K562 (cell line): ENCODE measurements around the gene CDCA5. TPM values are rescaled to one million over a fixed set of nuclear protein-coding genes. Genes with fewer than 3 reads are reported as not detected.

Source experiments
- ATAC-seq: fragments of 200-7000 bp; cut with Tn5 transposase; 3 replicates; pipeline ENCODE4 v1.9.1; 2020; ENCODE audit warnings: moderate library complexity
- BruUV-seq: library from RNA; stranded (reverse); fragments of 400-500 nt; replicated peaks from 2 replicates; lab custom pipeline; 2021; lab: Mats Ljungman, UMichigan
- CTCF ChIA-PET: fragments of 300-600 bp; formaldehyde crosslinking; extraction: SDS; loops from one replicate; lab custom pipeline; 2021; ENCODE audit warnings: low intra/inter-chr PET ratio; lab: Yijun Ruan, JAX
- POLR2A ChIA-PET: fragments of 300-600, 350-650 bp; sonication (Branson Sonifier 250); formaldehyde crosslinking; extraction: SDS; loops from one replicate; lab custom pipeline; 2021; ENCODE audit warnings: antibody characterized with exemption, inconsistent platforms; lab: Yijun Ruan, JAX
- DNase-seq, 4 experiments: peaks; one replicate each; pipeline versions ENCODE4 v3.0.0 to v3.0.0-alpha.2; 2011 to 2018; ENCODE audit warnings: low spot score in 3 of 4, mixed read lengths in 3 of 4; ENCODE audit errors: extremely low read depth in 1 of 4
- FAIRE-seq: peaks from 2 replicates; lab custom pipeline; 2011; peaks lifted over from hg19 to GRCh38; lab: Jason Lieb, UNC
- H2AFZ ChIP-seq: 2 replicates; pipeline ENCODE4 v1.6.0; 2011; ENCODE audit warnings: low read depth, low read length, control low read depth, inconsistent platforms
- H3K27ac ChIP-seq: fragments of 200-600 bp; 3 replicates; pipeline ENCODE4 v1.8.0; 2011; ENCODE audit warnings: low read depth, mild to moderate bottlenecking, control low read depth, inconsistent platforms, low read length, moderate library complexity, mixed read lengths; ENCODE audit errors: extremely low read depth
- H3K27me3 ChIP-seq, 2 experiments: fragments of 300-600 bp in 1 of 2; 2 replicates in 1 of 2; 3 replicates in 1 of 2; pipeline versions ENCODE4 v1.6.0 to v1.8.0; 2011; ENCODE audit warnings: inconsistent platforms in 2 of 2, low read length in 2 of 2, mild to moderate bottlenecking in 1 of 2, mixed read lengths in 1 of 2, moderate library complexity in 1 of 2; ENCODE audit not compliant: control insufficient read depth in 2 of 2, insufficient read depth in 2 of 2
- H3K36me3 ChIP-seq: fragments of 300-600 bp; 3 replicates; pipeline ENCODE4 v1.8.0; 2011; ENCODE audit warnings: mild to moderate bottlenecking, low read length, inconsistent platforms; ENCODE audit not compliant: control insufficient read depth, insufficient read depth
- H3K4me1 ChIP-seq, 2 experiments: fragments of 200-600 bp in 1 of 2; replicated peaks in 1 of 2; 2 replicates in 1 of 2; 3 replicates in 1 of 2; pipeline versions ENCODE4 v1.5.1 to v1.8.0; 2011; ENCODE audit warnings: inconsistent platforms in 2 of 2, low read length in 2 of 2, mild to moderate bottlenecking in 1 of 2, mixed read lengths in 1 of 2, moderate library complexity in 1 of 2; ENCODE audit not compliant: control insufficient read depth in 2 of 2, insufficient read depth in 2 of 2
- H3K4me2 ChIP-seq: 2 replicates; pipeline ENCODE4 v1.6.1; 2011; ENCODE audit warnings: low read length, control low read depth, inconsistent platforms, mixed read lengths; ENCODE audit not compliant: insufficient read depth
- H3K4me3 ChIP-seq: fragments of 200-600 bp; sonication (generic), shearing (Covaris generic); 2 replicates; pipeline ENCODE4 v1.5.1; 2016; ENCODE audit warnings: control low read depth, inconsistent platforms
- H3K79me2 ChIP-seq: fragments of 200-600 bp; 3 replicates; pipeline ENCODE4 v1.8.0; 2011; ENCODE audit warnings: low read length, inconsistent platforms; ENCODE audit not compliant: control insufficient read depth, insufficient read depth
- H3K9ac ChIP-seq, 2 experiments: 2 replicates each; pipeline versions ENCODE4 v1.6.0 to v1.6.1; 2011; ENCODE audit warnings: low read depth in 2 of 2, low read length in 2 of 2, control low read depth in 1 of 2, inconsistent platforms in 1 of 2, mild to moderate bottlenecking in 1 of 2, mixed read lengths in 1 of 2; ENCODE audit not compliant: insufficient read depth in 1 of 2
- H3K9me1 ChIP-seq: one replicate; pipeline ENCODE4 v1.6.0; 2011; ENCODE audit warnings: inconsistent platforms, mild to moderate bottlenecking, low read length, moderate library complexity; ENCODE audit not compliant: control insufficient read depth, insufficient read depth
- H3K9me3 ChIP-seq: replicated peaks from 2 replicates; pipeline ENCODE4 v1.5.1; 2011; ENCODE audit warnings: low read depth, low read length, inconsistent platforms; ENCODE audit not compliant: control insufficient read depth, insufficient read depth
- H4K20me1 ChIP-seq: replicated peaks from 2 replicates; pipeline ENCODE4 v1.6.1; 2011; ENCODE audit warnings: low read length, inconsistent platforms, mixed read lengths; ENCODE audit not compliant: control insufficient read depth, insufficient read depth
- NR2C1 ChIP-seq, 2 experiments: fragments of 450-650 bp; IDR thresholded peaks; 2 replicates each; pipeline ENCODE4 v1.6.1; 2017; ENCODE audit warnings: mild to moderate bottlenecking in 2 of 2, antibody characterized with exemption in 1 of 2, inconsistent platforms in 1 of 2, missing compliant biosample characterization in 1 of 2, missing genetic modification characterization in 1 of 2
- NR2C2 ChIP-seq, 2 experiments: fragments of 200-800 bp in 1 of 2; sonication (Bioruptor generic) in 1 of 2; sonication (generic) in 1 of 2; formaldehyde crosslinking in 1 of 2; IDR thresholded peaks; 2 replicates each; pipeline versions ENCODE4 v1.6.1 to v1.8.0; 2016 to 2022; ENCODE audit warnings: mild to moderate bottlenecking in 1 of 2, missing compliant biosample characterization in 1 of 2, missing genetic modification characterization in 1 of 2, missing genetic modification reagents in 1 of 2
- PHB2 ChIP-seq: fragments of 450-650 bp; IDR thresholded peaks from 2 replicates; pipeline ENCODE4 v1.6.1; 2017; ENCODE audit warnings: low read depth
- WGBS: fragments of 100-300 bp; shearing (Covaris generic); methylation state at CpG from one replicate; pipeline ENCODE4 v1.1.6; 2016; ENCODE audit warnings: low coverage, mixed read lengths; ENCODE audit not compliant: insufficient coverage; ENCODE audit errors: missing lambda C conversion rate; 5-methylcytosine and 5-hydroxymethylcytosine counted together
- in situ Hi-C: fragments of 300-500 bp; cut with MboI; formaldehyde crosslinking; loops from 4 replicates; pipeline ENCODE4 v1.15.0; 2018; ENCODE audit warnings: inconsistent platforms, mixed read lengths
- intact Hi-C: fragments of 100-400 bp; cut with micrococcal nuclease; formaldehyde crosslinking; loops from 2 replicates; pipeline ENCODE4 v1.14.2; 2022
- polyA plus RNA-seq, 8 experiments: library from polyadenylated mRNA; depleted of rRNA in 4 of 8; stranded (reverse) in 5 of 8; unstranded in 3 of 8; fragments of >200 nt; fragmentation: Nextera tagmentation in 2 of 8; fragmentation: Illumina TruSeq in 1 of 8; extraction: Ambion mirVana in 2 of 8; extraction: Trizol in 1 of 8; gene quantifications; 2 replicates each; pipeline versions ENCODE4 v1.2.1 to v1.2.3, GENCODE V29; 2011 to 2014; ENCODE audit warnings: inconsistent platforms in 1 of 8, missing spikeins in 1 of 8
- total RNA-seq, 7 experiments: library from RNA; depleted of rRNA in 6 of 7; stranded (reverse); fragments of >200 nt in 6 of 7; fragmentation: Illumina TruSeq in 2 of 7; extraction: Trizol in 2 of 7; gene quantifications; 2 replicates each; pipeline versions ENCODE4 v1.2.1 to v1.2.3, GENCODE V29; 2011 to 2021; ENCODE audit warnings: low replicate concordance in 1 of 7

Gene CDCA5
- total and polyA plus RNA-seq, 9 of the 15 experiments (the other 6 are each of a cell fraction or from before 2014, with no cell fraction given): 18.9 to 94.3 (median 64.6) TPM

GRCh38 chr11:65045061-65045460 is 38.8 kb downstream of the CDCA5 start:
- Histone ChIP-seq H4K20me1 (no peaks in the 10 kb centered on the region; the same call in 1 of the 2 replicates), H3K79me2 (peaks cover 24% of the 10 kb centered on the region), H3K27me3 (no peaks in the 10 kb centered on the region), H3K9ac (peak overlapping the region in 1 of 2 experiments; percentile 83; a peak in 2 of 4 replicates), H3K27ac (no peak overlapping the region), H3K4me3 (no peak overlapping the region), H3K9me3 (no peaks in the 10 kb centered on the region), H3K36me3 (peaks cover 27% of the 10 kb centered on the region; the same call in 2 of the 3 replicates), H3K4me1 (peaks cover 8 to 62% of the 10 kb centered on the region in 2 experiments; a peak in 4 of 5 replicates), H3K4me2 (no peak overlapping the region), H2AFZ (no peak overlapping the region), H3K9me1 (no peaks in the 10 kb centered on the region)
- intact Hi-C loops (no loop called here), in situ Hi-C loops (no loop called here)
- ATAC-seq (no peak), FAIRE-seq (peak; percentile 26), DNase-seq (peak in 3 of 4 experiments; percentile 50 to 56 (median 52))
- POLR2A ChIA-PET: interaction anchor here (1.1 to 1.2 kb wide), 2 partner anchors 18 to 454 kb away, joined by 3 to 4 read pairs; partner anchors contain the start of gene MALAT1
- BruUV-seq: no TSS peak
- TF ChIP-seq NR2C2 (CRISPR knock-in tag; IDR thresholded peaks at IDR 0.05) (peak; percentile 84; the same call in 1 of the 2 replicates), NR2C2 (tag; IDR thresholded peaks at IDR 0.05) (no peak), NR2C1 (IDR thresholded peaks at IDR 0.05) (peak; percentile 80), NR2C1 (tag; IDR thresholded peaks at IDR 0.05) (peak; percentile 54), PHB2 (no peak)
- whole genome bisulfite sequencing: 72% methylated on average over 5 of the region's 5 CpGs
- CTCF ChIA-PET: no interaction called here
